ENCODE results near the gene ANKRD55.
"Not testable (repeated sequence)": the region's sequence is repeated elsewhere in the genome, so short reads cannot be mapped to it uniquely, and the experiment has no call there.

Gene ANKRD55

DNA sequence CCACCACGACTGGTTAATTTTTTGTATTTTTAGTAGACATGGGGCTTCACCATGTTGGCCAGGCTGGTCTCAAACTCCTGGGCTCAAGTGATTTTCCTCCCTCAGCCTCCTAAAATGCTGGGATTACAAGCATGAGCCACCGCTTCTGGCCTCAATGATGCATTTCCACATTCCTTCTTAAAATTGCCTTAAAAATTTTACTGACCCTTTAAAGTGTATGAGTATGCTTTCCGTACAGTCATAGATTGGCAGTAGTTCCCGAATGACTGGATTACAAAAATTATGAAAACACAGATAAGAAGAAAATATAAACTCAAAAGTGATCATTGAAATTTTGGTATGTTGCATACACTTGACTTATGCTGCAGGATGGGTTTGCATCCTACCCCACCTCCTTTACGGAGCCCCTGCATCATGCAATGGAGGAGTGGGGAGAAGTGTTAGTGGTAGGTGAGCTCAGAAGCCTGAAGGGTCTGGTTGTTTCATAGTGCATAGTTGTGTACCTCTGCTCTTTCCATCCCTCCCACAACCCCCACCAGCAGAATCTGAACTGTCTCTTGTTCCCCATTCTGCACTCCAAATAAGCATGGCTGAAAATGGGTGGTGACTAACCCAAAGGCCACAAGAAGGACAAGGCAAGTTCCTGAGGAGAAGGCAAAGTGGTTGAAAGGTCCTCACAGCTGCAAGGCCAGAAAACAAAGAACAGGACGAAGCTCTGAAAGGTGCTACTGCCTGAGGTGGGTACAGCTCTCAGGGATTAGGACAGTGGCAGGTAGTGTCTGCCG lies 26.8 kb downstream of the ANKRD55 start:
- DNase-seq: peak; percentile 51

DNA sequence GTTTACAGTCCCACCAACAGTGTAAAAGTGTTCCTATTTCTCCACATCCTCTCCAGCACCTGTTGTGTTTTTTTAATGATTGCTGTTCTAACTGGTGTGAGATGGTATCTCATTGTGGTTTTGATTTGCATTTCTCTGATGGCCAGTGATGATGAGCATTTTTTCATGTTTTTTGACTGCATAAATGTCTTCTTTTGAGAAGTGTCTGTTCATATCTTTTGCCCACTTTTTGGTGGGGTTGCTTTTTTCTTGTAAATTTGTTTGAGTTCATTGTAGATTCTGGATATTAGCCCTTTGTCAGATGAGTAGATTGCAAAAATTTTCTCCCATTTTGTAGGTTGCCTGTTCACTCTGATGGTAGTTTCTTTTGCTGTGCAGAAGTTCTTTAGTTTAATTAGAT lies 29.2 kb downstream of the ANKRD55 start:
- not testable (repeated sequence) for DNase-seq

DNA sequence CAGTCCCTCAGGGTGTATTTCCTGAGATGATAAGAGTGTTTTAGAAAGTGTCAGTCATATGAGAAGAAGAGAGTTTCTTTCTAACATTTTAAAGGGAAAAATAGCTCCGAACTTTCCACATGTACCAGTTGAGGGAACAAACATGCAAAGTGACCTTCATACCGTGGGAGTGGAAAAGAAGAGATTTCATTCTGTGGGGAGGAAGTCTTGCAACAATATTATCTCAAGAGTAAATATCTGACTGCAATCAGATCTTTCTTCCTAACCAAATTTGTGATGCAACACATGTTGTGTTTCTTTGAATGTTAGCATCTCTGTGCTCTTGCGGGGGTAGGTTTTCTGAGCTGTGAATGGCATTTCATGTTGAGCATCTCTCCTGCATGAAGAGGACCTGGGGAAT lies 30.6 kb downstream of the ANKRD55 start:
- DNase-seq: peak; percentile 85

DNA sequence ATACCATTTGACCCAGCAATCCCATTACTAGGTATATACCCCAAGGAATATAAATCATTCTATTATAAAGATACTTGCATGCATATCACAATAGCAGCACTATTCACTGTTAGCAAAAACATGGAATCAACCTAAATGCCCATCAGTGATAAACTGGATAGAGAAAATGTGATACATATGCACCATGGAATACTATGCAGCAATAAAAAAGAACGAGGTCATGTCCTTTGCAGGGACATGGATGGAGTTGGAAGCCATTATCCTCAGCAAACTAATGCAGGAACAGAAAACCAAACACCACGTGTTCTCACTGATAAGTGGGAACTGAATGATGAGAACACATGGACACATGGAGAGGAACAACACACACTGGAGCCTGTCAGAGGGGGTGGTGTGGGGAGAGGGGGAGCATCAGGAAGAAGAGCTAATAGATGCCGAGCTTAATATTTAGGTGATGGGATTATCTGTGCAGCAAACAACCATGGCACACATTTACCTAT lies 31.3 kb downstream of the ANKRD55 start:
- DNase-seq: not testable (repeated sequence)

DNA sequence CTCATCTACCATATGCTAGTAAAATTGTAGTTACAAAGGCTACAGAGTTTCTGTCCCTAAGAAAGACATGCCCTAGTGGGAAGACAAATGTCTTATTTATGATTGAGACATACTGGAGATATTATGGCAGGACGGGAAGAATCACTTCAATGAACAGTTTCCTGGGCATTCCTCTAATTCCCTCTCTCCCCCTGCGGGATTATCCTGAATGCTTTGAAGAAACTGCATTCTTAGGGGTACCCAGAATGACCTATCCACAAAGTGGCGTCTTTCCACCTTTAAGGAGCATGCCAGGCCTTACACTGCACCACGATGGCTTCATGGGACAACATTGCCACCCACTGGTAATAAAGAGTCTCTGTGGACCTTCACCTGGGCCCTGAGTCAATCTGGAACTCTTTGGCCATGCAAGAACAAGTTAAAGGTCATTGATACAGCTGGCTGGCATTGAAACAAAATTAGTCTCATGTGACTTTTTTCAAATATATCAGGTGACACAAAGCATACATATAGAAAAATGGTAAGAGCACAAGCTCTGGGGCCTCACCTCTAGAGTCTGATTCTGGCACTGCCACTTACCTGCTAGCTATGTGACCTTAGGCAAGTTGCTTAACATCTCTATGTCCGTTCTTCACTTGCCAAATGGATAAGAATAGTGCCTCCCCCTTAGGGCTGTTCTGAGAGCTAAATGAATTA lies 32.0 kb downstream of the ANKRD55 start:
- DNase-seq: peak; percentile 69

DNA sequence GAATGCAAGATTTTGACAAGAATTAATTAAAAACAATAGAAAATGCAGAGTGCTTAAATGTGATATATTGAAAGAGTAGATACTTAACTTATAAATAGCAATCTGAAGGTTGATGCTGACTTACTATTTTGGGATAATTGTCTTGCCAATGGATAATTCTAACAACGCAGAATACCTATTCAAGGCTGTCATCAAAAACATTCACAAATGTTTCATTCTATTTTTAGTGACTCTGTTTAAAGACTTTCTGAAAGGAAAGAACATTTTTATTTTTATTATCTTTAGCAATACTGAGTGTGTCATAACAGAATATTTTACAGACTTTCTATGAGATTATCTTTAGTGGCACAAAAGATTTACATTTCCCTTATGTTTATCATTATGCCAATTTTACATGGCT lies 38.1 kb downstream of the ANKRD55 start:
- DNase-seq: no peak

DNA sequence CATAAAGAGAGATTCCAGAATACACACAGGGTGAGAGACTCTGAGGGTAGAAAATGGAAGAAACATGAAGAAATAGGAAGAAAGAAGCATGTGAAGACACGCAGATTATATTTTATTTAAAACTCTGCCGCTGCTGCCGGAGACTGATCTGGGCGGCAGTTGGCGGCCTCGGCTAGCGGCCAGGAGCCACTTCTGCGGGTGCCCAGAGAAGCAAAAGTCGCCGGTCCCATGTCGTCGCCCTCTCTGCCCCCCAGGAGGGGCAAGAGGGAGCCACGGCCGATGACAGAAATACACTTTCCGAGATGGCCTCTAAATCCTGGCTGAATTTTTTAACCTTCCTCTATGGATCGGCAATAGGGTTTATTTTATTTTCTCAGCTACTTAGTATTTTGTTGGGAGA lies 40.9 kb downstream of the ANKRD55 start:
- DNase-seq: no peak

DNA sequence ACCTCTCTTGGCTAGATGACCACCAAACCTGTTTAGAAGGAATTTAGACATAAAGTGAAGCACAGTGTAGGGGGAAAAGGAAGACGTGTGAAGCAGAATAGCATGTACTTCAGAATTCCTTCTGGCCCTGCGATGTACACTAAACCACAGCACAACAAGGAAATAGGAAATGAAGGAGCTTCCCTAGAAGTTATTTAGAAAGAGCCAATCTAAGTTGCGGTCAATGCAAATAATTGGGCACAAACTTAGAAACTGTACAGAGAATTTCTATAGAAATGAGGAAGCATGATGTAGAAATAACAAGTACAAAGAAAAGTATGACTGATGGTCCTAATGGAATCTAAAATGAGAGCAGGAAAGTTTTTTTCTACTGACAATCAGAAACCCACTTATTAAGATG lies 41.5 kb downstream of the ANKRD55 start:
- peak; percentile 84 for DNase-seq

DNA sequence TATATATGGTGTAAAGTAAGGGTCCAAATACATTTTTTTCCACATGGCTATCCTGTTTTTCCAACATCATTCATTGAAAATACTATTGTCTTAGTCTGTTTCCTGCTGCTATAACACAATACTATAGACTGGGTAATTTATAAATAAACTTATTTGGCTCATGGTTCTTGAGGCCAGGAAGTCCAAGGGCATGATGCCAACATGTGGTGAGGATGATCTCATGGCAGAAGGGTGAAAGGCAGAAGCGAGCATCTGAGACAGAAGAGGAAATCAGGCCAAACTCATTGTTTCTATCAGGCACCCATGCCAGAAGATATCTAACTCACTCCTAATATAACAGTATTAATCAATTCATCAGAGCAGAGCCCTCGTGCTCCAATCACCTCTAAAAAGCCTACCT lies 42.6 kb downstream of the ANKRD55 start:
- peak; percentile 90 for DNase-seq

DNA sequence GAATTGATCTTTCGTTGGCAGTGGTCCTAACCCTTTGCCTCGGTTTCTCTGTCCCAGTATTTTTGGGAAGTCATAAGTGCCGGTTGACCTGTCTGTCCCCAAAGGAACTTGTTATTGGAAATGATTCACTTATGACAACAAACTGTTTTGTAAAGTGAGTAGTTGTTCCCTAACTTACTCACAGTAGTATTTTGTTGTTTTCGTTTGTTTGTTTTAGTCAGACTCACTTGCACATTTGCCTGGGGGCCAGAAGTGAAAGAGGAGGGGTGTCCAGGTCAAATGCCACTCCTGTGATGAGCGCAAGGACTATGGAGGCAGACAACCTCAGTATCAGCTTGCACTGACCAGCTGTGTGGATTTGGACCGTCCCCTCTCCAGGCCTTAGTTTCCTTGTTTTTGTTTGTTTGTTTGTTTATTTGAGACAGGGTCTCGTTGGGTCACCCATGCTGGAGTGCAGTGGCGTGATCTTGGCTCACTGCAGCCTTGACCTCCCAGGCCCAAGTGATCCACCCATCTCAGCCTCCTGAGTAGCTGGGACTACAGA lies 47.3 kb downstream of the ANKRD55 start:
- DNase-seq: no peak

DNA sequence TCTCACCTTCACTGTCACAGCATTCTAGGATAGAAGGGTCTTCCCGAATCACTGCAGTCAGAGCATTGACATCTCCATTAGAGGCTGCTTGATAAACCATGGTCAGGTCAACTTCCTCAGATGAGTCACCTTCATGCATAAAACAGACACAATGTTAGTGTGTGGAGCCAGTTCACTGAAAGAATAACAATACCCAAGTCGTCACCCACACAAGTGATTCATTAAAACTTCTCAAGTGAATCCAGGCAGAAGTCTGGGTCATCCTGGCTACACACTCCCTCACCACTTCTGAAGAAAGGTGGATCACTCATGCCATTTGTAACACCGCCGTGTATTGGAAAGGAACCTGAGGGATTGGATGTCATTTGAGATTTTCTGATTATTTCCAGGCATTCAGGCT lies 49.6 kb downstream of the ANKRD55 start:
- peak; percentile 86 for DNase-seq

DNA sequence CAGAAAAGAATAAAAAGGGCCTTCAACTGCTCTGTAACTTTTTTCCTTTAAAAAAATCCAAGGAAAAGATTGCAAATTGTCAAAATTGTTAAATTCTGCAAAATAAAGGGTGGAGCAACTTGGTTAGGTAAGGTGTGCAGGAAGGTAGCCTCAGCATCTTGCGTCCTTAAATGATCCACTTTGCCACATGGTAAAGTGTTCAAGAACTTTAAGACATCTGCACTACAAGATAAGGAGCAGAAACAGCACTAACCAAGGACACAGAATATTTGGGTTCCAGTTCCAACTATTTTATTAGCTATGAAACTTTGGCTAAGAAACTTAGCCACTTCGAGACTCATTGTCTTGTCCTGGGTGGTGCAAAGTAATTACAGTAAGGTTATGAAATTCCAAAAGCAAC lies 53.7 kb downstream of the ANKRD55 start:
- no peak for DNase-seq

DNA sequence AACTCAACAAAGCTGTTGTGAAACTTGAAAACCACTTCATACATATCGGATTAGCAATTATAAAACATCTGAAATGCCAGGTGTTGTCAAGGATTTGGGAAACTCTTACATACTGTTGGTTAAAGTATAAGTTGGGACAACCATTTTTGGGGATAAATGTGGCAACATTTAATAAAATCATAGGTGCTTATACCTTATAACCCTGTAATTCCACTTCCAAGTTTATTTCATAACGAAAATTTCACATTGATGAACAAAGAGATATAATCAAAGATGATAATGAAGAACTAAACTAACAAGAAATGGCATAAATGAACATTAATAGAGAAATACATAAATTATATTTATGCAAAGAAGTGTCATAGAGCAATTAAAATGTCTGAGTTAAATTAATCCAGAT lies 54.3 kb downstream of the ANKRD55 start:
- DNase-seq: no peak

DNA sequence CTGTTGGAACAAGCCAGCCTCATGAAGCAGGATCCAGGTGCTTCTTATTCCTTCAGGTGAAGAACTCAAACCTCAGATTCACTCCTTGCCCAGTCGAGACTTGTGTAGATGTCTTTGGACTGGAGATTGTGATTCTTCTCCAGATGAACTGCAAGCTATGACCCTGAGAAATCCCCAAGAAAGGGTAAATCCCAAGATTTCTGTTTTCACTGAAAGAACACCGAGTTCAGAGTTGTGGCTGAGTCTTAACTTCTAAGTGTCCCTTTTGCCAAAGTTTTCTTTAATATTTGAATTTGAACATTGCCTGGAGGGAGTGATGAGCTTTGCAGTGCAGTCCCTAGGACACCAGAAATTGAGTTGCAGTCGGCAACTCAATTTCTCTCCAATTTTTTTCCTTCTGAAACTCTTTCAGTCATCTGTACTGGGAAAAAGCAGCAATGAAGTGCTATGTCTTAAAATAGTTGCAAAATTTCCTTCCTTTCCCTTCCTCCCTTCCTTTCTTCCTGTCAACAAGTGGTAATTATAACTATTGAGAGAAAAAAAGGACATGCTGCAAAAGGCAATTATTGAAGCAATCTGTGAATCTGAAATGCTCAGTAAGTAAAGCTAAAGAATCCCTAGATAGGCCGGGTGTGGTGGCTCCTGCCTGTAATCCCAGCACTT lies 56.1 kb downstream of the ANKRD55 start:
- no peak for DNase-seq

DNA sequence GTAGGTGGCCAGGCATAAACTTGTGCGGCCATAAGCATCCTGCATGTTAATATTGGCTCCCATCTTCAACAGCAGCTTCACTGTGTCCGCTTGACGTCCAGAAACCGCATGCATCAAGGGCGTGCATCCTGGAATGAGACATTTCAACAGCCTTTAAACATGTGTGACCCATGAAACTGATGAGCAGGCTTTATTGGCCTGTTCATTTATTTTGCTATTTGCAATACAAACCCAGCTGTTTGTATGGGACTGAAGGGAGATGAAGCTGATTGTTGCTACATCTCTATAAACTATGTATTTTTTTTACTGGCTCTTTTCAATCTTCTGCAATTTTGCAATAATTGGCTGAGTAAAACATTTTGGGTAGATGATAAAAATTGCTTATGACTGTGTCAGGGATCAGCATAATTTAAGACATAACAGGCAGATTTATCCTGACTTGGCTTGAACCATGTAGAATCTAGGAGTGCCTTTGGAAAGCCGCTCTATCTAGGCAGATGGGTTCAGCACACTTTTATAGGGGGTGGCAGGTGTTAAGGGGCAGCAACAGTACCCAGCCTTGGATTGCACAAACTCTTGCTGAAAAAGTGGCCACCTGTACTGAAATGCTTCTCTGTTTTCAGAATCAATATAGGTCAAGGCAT lies 56.9 kb downstream of the ANKRD55 start:
- DNase-seq: peak; percentile 35

DNA sequence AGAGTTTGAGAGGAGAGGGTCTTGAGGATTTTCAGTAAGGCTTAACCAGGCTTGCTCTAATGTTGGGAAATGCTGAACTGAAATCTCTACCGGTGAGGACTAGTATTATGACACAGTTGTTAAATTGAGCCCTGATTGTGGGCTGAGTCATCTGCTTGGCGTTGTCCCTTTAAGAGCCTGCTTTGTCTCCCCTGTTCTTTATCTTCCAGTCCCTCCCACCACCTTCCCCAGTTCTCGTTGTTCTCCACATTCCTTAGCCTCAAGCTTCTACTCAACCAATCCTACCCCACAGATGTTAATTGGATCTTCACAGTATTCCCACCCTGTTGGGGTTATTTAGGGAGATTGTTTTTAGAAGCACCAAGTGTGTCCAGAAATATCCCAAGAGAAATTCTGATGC lies 57.6 kb downstream of the ANKRD55 start:
- DNase-seq: peak; percentile 63

DNA sequence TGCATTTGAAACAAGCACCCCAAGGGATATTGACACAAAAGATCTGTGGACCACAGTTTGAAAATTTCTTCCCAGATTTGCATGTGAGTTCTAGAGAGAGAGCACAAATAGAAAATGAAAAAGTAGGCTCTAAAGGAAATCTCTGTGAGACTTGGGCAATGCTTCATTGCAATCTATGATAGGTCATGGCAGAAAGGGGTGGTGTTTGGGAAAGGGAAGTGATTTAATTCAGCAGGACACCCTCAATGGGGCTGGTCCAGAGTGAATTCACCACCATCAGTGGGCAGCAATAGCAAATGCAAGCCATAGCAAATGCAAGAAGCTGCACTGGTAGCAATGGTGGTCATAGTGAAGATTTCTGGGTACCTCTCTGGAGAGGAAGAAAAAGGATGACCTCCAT lies 58.1 kb downstream of the ANKRD55 start:
- peak; percentile 92 for DNase-seq

DNA sequence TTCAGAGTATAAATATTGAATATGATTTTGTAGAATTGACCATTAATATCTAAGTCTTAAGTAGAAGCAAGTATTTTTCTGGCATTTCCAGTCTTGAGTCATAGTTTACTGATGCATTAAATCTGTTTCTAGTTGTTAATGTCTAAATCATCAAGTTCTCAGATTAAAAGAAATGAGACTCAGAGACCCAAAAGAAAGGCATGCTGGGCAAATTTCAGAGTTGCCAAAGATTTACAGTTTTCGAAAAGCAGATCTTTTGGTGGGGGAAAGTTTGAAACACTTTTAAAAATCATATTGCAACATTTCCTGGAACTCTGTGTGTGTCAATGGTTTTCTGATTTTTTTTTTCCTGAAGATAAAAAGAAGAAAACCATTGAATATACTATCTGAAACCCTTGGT lies 60.9 kb downstream of the ANKRD55 start:
- peak; percentile 83 for DNase-seq

DNA sequence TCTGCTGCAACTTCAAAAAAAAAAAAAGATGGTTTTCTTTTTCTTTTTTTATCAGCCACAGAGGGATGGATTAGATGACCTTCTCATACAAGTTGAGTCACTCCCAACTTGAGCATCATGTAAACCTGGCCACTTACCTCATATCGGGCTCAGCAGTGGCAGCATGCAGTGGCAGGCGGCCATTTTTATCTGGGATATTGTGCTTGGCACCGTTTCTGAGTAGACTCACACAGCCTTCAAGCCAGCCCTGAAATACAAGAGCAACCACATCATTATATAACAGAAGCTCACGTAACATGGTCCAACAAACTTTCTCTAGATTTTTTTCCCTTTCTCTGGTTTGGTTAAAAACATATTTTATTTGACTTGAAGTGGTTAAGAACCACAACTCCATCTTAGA lies 62.6 kb downstream of the ANKRD55 start:
- no peak for DNase-seq

DNA sequence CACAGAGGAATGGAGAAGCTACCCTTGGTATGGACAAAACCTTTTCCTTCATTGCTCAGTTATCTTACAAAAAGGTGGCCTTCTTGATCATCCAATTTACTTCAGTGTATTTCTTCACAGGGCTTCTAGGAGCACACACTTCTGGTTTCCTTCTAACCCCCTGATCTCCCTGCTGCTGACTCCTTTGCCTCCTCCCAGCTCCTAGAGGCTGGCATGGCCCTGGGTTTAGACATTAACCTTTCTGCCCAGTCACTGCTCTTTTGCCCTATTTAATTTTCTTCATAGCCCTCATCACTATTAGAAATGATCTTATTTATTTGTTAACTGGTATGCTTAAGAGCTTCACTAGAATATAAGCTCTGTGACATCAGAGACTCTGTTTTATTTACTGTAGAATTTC lies 63.2 kb downstream of the ANKRD55 start:
- DNase-seq: peak; percentile 22

DNA sequence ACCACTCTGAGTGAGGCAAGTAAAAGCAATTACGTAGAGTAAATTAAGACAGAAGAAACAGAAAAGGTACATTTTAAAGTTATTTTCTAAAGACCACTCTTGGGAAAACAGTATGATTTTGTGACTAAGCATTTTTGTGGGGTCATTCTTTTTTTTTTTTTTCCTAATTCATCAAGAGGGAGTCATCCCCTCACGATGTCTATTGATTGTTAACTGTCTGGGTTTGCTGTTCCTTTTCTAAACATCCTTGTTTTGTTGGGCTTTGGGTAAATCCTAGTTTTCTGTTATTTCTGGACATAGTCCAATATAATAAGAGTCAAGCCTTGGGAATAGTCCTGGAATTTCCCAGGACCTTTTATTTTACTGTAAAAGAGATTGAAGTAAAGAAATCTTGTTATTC lies 63.8 kb downstream of the ANKRD55 start:
- DNase-seq: no peak

DNA sequence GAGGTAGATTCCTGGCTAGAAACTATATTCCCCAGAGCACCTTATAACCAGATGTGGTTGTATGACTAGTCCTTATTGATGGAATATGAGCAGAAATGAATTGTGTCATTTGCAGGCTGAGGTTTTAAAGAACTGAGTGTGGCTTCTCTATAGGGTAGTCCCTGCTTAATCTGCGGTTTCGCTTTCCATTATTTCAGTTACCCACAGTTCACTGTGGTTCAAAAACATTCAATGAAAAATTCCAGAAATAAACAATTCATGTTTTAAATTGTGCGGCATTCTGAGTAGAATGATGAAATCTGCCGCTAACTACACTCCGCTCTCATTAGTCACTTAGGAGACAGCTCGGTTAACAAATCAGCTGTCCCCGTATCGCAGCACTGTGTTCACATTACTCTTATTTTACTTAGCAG lies 65.1 kb downstream of the ANKRD55 start:
- DNase-seq: peak; percentile 94

DNA sequence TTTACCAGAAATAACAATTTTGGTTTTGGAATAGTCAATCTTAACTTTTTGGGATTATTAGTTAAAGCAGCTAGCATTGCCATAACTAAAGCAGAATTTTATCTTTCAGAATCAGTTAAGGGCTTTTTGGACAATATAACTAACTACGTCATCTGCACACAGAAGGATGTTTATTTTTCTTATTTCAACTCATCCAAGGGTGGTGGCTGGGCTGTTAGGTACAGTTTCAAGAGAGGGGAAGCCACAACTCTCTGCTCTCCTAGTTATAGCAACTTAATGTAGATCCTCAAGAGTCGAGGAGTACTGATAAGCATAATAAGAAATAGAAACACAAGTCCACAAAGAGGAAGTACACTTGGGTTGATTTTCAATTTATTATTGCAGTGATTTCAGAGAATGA lies 65.6 kb downstream of the ANKRD55 start:
- DNase-seq: no peak

All from inflammatory macrophage treated with lipopolysaccharide for 4 hours (primary cell).